ENCODE results near the gene RAB44.

DNA sequence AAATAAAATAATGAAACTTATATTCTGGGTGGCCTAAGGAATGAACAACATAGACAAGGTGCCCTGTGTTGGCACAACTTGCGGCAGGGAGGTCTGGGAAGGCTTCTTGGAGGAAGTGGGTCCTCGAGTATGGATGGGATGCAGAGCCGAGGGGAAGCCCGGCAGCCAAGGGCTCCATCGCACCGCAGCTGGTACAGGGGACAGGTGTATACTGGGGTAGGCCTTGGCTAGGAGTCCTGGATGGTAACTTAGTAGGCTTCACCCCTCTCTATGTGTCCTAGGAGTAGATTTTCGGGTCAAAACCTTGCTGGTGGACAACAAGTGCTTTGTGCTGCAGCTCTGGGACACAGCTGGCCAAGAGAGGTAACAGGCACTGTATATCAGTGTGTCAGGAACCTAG, 28.0 kb downstream of the RAB44 start:
- no peak for TF ChIP-seq POLR2A (IDR thresholded peaks at IDR 0.05)
- TF ChIP-seq, protein P1, sequence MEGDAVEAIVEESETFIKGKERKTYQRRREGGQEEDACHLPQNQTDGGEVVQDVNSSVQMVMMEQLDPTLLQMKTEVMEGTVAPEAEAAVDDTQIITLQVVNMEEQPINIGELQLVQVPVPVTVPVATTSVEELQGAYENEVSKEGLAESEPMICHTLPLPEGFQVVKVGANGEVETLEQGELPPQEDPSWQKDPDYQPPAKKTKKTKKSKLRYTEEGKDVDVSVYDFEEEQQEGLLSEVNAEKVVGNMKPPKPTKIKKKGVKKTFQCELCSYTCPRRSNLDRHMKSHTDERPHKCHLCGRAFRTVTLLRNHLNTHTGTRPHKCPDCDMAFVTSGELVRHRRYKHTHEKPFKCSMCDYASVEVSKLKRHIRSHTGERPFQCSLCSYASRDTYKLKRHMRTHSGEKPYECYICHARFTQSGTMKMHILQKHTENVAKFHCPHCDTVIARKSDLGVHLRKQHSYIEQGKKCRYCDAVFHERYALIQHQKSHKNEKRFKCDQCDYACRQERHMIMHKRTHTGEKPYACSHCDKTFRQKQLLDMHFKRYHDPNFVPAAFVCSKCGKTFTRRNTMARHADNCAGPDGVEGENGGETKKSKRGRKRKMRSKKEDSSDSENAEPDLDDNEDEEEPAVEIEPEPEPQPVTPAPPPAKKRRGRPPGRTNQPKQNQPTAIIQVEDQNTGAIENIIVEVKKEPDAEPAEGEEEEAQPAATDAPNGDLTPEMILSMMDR (IDR thresholded peaks at IDR 0.05): no peak

Measured in lower leg skin (tissue), 3 donors.